ENCODE results near the gene SULT1C2.
"Not testable (repeated sequence)": the region's sequence is repeated elsewhere in the genome, so short reads cannot be mapped to it uniquely, and the experiment has no call there.

The SULT1C2 gene

GRCh38 chr2:108351889-108352288 is 63.2 kb downstream of the SULT1C2 start:
- DNase-seq (ENCODE audit: low read depth, low spot score): no peak

GRCh38 chr2:108354136-108354535 is 65.4 kb downstream of the SULT1C2 start:
- no peak for DNase-seq (ENCODE audit: low read depth, low spot score)

GRCh38 chr2:108355906-108356734 is 67.4 kb downstream of the SULT1C2 start:
- no peak for DNase-seq (ENCODE audit: low read depth, low spot score)

- DNase-seq (ENCODE audit: low read depth, low spot score): not testable (repeated sequence)
These were observed 70.6 kb downstream of the SULT1C2 start for GRCh38 chr2:108359336-108359735.
